H1 (cell line): Measurements from ENCODE around the gene PRKAB1.

Experiments used
- GABPA ChIP-seq: IDR thresholded peaks from 2 replicates; pipeline ENCODE4 v1.6.1; 2011; ENCODE audit warnings: mild to moderate bottlenecking, low read length, moderate library complexity, borderline replicate concordance; ENCODE audit not compliant: insufficient read depth
- JUN ChIP-seq: IDR thresholded peaks from 2 replicates; pipeline ENCODE4 v1.6.1; 2011; ENCODE audit warnings: low read depth, mild to moderate bottlenecking, improper control_type of control experiment, low read length
- MAFK ChIP-seq: IDR thresholded peaks from 2 replicates; pipeline ENCODE4 v1.6.1; 2012; ENCODE audit warnings: low read depth, mild to moderate bottlenecking, improper control_type of control experiment, low read length
- POLR2A ChIP-seq, 2 experiments: IDR thresholded peaks; 1 replicate in 1 of 2; 2 replicates in 1 of 2; pipeline ENCODE4 v1.6.1; 2011; ENCODE audit warnings: low read depth in 2 of 2, low read length in 2 of 2, mild to moderate bottlenecking in 2 of 2; ENCODE audit errors: control extremely low read depth in 1 of 2
- RFX5 ChIP-seq: IDR thresholded peaks from 2 replicates; pipeline ENCODE4 v1.6.1; 2011; ENCODE audit warnings: low read depth, low read length, improper control_type of control experiment, borderline replicate concordance
- SP1 ChIP-seq: IDR thresholded peaks from 2 replicates; pipeline ENCODE4 v1.6.1; 2011; ENCODE audit warnings: low read depth, low read length
- TF ChIP-seq, protein P1 (sequence below), 3 experiments: IDR thresholded peaks; 1 replicate in 2 of 3; 2 replicates in 1 of 3; pipeline versions ENCODE4 v1.5.1 to v1.6.1; 2011; ENCODE audit warnings: low read length in 3 of 3, mild to moderate bottlenecking in 3 of 3, inconsistent platforms in 2 of 3, low read depth in 1 of 3, moderate library complexity in 1 of 3; ENCODE audit not compliant: insufficient read depth in 1 of 3; ENCODE audit errors: control extremely low read depth in 1 of 3

DNA sequence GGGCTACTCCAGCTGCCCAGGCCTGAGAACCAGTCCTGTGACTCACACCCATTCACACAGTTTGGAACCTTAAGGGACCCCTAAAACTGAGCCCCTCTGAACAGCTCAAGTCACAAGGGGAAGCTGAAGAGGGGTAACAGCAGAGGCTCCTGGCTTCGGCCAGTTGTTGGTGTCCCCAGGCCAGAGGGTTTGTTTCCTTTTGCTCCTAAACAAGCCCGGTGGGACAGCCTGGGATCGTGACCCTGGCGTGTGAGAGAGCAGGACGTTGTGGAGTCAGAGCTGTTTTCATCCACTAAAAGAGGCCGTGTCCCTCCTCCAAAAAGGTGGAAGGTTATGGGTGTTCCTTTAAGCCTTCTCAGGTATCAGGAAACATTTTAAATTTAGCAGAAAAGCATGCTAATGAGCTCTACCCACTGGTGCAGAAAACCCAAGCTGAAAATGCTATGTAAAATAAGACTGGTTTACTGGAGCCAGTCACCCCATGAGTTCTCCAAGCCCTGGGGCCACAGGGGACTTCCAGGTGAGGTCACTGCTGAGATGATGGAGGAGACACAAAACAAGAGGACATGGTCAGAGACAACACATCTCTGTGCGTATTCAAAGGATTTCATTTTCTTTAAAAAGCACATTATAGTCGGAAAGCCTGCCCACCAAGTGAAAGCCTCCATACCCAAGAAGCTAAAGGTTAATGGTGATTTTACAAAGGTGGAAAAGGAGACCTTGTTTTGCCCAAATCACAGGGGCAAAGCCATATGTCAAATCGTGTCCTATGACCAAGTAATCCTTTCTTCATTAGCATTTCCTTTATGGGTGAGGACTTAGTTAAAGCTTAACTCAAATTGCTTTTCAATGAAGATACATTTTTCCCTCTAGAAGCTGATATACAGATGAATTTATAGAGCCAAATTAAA lies 14.1 kb downstream of the PRKAB1 start:
- TF ChIP-seq SP1 (no peak), MAFK (no peak), POLR2A (IDR thresholded peaks at IDR 0.05; ENCODE audit: control extremely low read depth in 1 of 2, low read depth in 2 of 2, low read length in 2 of 2) (no peak; a peak in 1 of 3 replicates), GABPA (no peak), JUN (no peak), RFX5 (no peak)
- TF ChIP-seq, protein P1, sequence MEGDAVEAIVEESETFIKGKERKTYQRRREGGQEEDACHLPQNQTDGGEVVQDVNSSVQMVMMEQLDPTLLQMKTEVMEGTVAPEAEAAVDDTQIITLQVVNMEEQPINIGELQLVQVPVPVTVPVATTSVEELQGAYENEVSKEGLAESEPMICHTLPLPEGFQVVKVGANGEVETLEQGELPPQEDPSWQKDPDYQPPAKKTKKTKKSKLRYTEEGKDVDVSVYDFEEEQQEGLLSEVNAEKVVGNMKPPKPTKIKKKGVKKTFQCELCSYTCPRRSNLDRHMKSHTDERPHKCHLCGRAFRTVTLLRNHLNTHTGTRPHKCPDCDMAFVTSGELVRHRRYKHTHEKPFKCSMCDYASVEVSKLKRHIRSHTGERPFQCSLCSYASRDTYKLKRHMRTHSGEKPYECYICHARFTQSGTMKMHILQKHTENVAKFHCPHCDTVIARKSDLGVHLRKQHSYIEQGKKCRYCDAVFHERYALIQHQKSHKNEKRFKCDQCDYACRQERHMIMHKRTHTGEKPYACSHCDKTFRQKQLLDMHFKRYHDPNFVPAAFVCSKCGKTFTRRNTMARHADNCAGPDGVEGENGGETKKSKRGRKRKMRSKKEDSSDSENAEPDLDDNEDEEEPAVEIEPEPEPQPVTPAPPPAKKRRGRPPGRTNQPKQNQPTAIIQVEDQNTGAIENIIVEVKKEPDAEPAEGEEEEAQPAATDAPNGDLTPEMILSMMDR (IDR thresholded peaks at IDR 0.05; ENCODE audit: control extremely low read depth in 1 of 3, insufficient read depth in 1 of 3, low read depth in 1 of 3, low read length in 3 of 3), result no peak
